Measurements from ENCODE around the gene DROSHA. TPM values are rescaled to one million over a fixed set of nuclear protein-coding genes. Genes with fewer than 3 reads are reported as not detected.

The DROSHA gene
- total and polyA plus RNA-seq, 2 experiments from 2014 or later, result 25.3 to 40.8 TPM

DNA sequence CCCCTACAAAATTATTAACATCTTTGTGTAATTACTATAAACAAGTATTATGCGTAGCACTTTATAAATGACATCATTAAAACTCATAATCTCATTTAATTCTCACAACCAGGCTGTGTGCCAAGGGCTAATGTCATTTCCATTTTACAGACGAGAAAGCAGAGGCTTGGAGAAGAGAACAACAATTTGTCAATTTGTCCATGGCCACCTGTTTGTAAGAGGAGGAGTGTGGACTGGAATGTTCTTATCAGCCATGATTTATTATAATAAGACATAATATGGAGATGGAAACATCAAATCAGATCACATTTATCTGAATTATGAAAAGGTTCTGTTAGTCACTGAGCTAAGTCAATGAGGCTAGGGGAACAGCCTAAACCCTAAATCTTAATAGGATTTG is 97.0 kb downstream of the DROSHA start:
- Histone ChIP-seq H3K4me2 (no peak overlapping the region), H3K79me2 (no peaks in the 10 kb centered on the region), H3K9me2 (replicated peaks; ENCODE audit: insufficient read depth) (no peaks in the 10 kb centered on the region), H4K20me1 (ENCODE audit: insufficient read depth, poor library complexity, severe bottlenecking) (no peaks in the 10 kb centered on the region), H3K27me3 (no peaks in the 10 kb centered on the region), H3K27ac (no peak overlapping the region), H3K4me1 (ENCODE audit: insufficient read depth) (no peaks in the 10 kb centered on the region), H3K4me3 (no peak overlapping the region), H2AFZ (no peak overlapping the region), H3K9me3 (ENCODE audit: low read depth) (no peaks in the 10 kb centered on the region), H3K36me3 (replicated peaks; ENCODE audit: insufficient read depth, low read depth) (no peaks in the 10 kb centered on the region)
- TF ChIP-seq EZH2phosphoT487 (IDR thresholded peaks at IDR 0.05; ENCODE audit: low read depth, severe bottlenecking, unreplicated experiment) (no peak), EZH2 (IDR thresholded peaks at IDR 0.05; ENCODE audit: borderline replicate concordance) (no peak)
- TF ChIP-seq, protein P1, sequence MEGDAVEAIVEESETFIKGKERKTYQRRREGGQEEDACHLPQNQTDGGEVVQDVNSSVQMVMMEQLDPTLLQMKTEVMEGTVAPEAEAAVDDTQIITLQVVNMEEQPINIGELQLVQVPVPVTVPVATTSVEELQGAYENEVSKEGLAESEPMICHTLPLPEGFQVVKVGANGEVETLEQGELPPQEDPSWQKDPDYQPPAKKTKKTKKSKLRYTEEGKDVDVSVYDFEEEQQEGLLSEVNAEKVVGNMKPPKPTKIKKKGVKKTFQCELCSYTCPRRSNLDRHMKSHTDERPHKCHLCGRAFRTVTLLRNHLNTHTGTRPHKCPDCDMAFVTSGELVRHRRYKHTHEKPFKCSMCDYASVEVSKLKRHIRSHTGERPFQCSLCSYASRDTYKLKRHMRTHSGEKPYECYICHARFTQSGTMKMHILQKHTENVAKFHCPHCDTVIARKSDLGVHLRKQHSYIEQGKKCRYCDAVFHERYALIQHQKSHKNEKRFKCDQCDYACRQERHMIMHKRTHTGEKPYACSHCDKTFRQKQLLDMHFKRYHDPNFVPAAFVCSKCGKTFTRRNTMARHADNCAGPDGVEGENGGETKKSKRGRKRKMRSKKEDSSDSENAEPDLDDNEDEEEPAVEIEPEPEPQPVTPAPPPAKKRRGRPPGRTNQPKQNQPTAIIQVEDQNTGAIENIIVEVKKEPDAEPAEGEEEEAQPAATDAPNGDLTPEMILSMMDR (IDR thresholded peaks at IDR 0.05; ENCODE audit: poor library complexity), result no peak
- 73% methylated on average over 2 of the region's 2 CpGs for WGBS (ENCODE audit: low lambda C conversion rate, missing lambda C conversion rate)
- no peak for DNase-seq (ENCODE audit: low spot score)

DNA sequence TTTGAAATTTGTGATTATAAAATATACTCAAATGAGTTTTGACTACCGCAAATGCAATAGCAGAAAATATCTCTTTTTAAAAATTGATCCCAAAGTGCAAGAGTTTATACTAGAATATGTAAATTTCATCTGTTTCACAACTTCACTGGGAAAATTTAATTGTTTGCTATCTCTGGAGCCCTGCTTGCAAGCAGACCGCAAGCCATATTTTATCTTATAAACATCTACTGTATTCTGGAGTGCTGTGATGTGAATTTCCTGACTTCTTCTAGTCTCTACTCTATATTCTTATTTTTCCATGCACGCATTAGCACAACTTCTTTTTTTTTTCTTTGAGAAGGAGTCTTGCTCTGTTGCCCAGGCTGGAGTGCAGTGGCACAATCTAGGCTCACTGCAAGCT is 98.7 kb downstream of the DROSHA start:
- Histone ChIP-seq H3K79me2 (no peaks in the 10 kb centered on the region), H3K9me2 (replicated peaks; ENCODE audit: insufficient read depth) (no peaks in the 10 kb centered on the region), H3K27ac (no peak overlapping the region), H3K27me3 (no peaks in the 10 kb centered on the region), H4K20me1 (ENCODE audit: insufficient read depth, poor library complexity, severe bottlenecking) (no peaks in the 10 kb centered on the region), H3K4me1 (ENCODE audit: insufficient read depth) (no peaks in the 10 kb centered on the region), H3K36me3 (replicated peaks; ENCODE audit: insufficient read depth, low read depth) (no peaks in the 10 kb centered on the region), H2AFZ (no peak overlapping the region), H3K4me2 (no peak overlapping the region), H3K9me3 (ENCODE audit: low read depth) (no peaks in the 10 kb centered on the region), H3K4me3 (no peak overlapping the region)
- no peak for DNase-seq (ENCODE audit: low spot score)
- TF ChIP-seq, protein P1 (IDR thresholded peaks at IDR 0.05; ENCODE audit: poor library complexity), result no peak
- TF ChIP-seq EZH2 (IDR thresholded peaks at IDR 0.05; ENCODE audit: borderline replicate concordance), result no peak
- no peak for TF ChIP-seq EZH2phosphoT487 (IDR thresholded peaks at IDR 0.05; ENCODE audit: low read depth, severe bottlenecking, unreplicated experiment)
- 97% methylated on average over 3 of the region's 3 CpGs for WGBS (ENCODE audit: low lambda C conversion rate, missing lambda C conversion rate)

DNA sequence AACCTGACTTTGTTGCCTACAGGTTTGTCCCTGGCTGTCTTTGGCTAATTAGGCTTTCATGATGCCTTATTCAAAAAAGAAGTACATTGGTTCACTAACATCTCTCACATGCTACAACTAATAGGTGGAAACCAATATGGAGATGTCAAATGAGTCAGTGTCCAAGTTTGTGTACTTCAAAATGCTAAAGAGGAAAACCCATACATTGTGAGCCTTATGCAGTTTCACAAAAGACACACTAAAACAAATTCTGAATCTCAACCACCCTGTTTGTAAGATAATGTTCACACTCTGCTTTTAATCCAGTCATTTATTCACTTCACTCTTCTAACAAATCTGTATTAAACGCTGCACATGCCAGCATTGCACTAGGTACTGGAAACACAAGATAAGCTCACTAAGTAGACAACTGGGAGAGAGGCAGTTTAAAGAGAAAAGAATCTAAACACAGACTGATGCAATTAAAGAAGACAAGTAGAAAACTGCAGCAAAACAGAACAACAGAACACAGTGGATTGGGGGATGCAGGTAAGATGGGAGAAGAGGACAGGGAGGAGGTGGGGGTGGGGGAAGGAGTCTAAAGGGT is 104.1 kb downstream of the DROSHA start:
- Histone ChIP-seq H3K79me2 (no peaks in the 10 kb centered on the region), H3K4me2 (peak overlapping the region; percentile 4), H3K4me1 (ENCODE audit: insufficient read depth) (peaks cover 12% of the 10 kb centered on the region), H3K9me3 (ENCODE audit: low read depth) (no peaks in the 10 kb centered on the region), H3K27ac (peak overlapping the region; percentile 37), H3K27me3 (no peaks in the 10 kb centered on the region), H3K36me3 (replicated peaks; ENCODE audit: insufficient read depth, low read depth) (no peaks in the 10 kb centered on the region), H2AFZ (no peak overlapping the region), H4K20me1 (ENCODE audit: insufficient read depth, poor library complexity, severe bottlenecking) (no peaks in the 10 kb centered on the region), H3K4me3 (no peak overlapping the region), H3K9me2 (replicated peaks; ENCODE audit: insufficient read depth) (no peaks in the 10 kb centered on the region)
- DNase-seq (ENCODE audit: low spot score), result no peak
- no peak for TF ChIP-seq EZH2phosphoT487 (IDR thresholded peaks at IDR 0.05; ENCODE audit: low read depth, severe bottlenecking, unreplicated experiment)
- TF ChIP-seq EZH2 (IDR thresholded peaks at IDR 0.05; ENCODE audit: borderline replicate concordance), result no peak
- TF ChIP-seq, protein P1 (IDR thresholded peaks at IDR 0.05; ENCODE audit: poor library complexity), result no peak
- WGBS (ENCODE audit: low lambda C conversion rate, missing lambda C conversion rate), result 36% methylated on average over 1 of the region's 1 CpG

Measured in hepatocyte (in vitro differentiated cells).